ENCODE results near the gene SLC24A3.
A peak's percentile ranks its signal among the peaks of the same experiment; 100 is the strongest.

The SLC24A3 gene

GRCh38 chr20:19691125-19691524 lies 478.7 kb downstream of the SLC24A3 start:
- no peak for TF ChIP-seq ESRRG (CRISPR knock-in tag; IDR thresholded peaks at IDR 0.05)
- TF ChIP-seq BACH2 (CRISPR knock-in tag; IDR thresholded peaks at IDR 0.05; ENCODE audit: borderline replicate concordance) = no peak
- ATAC-seq = no peak

DNA sequence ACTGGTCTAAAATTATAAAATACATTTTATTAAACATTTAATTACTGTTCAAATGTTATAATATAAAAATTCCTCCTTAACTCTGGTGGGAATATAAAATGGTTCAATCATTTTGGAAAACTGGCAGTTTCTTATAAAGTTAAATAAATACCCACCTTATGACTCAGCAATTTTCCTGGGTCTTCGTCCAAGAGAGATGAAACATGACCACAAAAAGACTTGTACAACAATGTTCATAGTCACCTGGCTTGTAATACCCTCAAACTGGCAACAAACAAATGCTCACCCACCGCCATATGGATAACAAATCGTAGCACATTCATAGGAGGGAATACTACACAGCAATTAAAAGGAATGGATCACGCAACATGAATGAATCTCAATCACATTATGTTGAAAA lies 479.7 kb downstream of the SLC24A3 start:
- TF ChIP-seq ZNF70 (CRISPR knock-in tag; IDR thresholded peaks at IDR 0.05) = no peak
- no peak for TF ChIP-seq TSHZ2 (CRISPR knock-in tag; IDR thresholded peaks at IDR 0.05)
- no peak for TF ChIP-seq ZC3H10 (CRISPR knock-in tag; IDR thresholded peaks at IDR 0.05)
- TF ChIP-seq TOX (CRISPR knock-in tag; IDR thresholded peaks at IDR 0.05; ENCODE audit: borderline replicate concordance) = no peak
- no peak for TF ChIP-seq RARB (CRISPR knock-in tag; IDR thresholded peaks at IDR 0.05)
- TF ChIP-seq BACH2 (CRISPR knock-in tag; IDR thresholded peaks at IDR 0.05; ENCODE audit: borderline replicate concordance) = no peak
- no peak for TF ChIP-seq GLIS3 (CRISPR knock-in tag; IDR thresholded peaks at IDR 0.05)
- no peak for TF ChIP-seq TCF4 (CRISPR knock-in tag; IDR thresholded peaks at IDR 0.05; ENCODE audit: borderline replicate concordance)
- ATAC-seq = no peak

GRCh38 chr20:19692685-19693119 lies 480.3 kb downstream of the SLC24A3 start:
- TF ChIP-seq BACH2 (CRISPR knock-in tag; IDR thresholded peaks at IDR 0.05; ENCODE audit: borderline replicate concordance) = no peak
- no peak for TF ChIP-seq ZFP3 (CRISPR knock-in tag; IDR thresholded peaks at IDR 0.05)
- no peak for TF ChIP-seq CSRNP3 (CRISPR knock-in tag; IDR thresholded peaks at IDR 0.05)
- TF ChIP-seq, protein P1, sequence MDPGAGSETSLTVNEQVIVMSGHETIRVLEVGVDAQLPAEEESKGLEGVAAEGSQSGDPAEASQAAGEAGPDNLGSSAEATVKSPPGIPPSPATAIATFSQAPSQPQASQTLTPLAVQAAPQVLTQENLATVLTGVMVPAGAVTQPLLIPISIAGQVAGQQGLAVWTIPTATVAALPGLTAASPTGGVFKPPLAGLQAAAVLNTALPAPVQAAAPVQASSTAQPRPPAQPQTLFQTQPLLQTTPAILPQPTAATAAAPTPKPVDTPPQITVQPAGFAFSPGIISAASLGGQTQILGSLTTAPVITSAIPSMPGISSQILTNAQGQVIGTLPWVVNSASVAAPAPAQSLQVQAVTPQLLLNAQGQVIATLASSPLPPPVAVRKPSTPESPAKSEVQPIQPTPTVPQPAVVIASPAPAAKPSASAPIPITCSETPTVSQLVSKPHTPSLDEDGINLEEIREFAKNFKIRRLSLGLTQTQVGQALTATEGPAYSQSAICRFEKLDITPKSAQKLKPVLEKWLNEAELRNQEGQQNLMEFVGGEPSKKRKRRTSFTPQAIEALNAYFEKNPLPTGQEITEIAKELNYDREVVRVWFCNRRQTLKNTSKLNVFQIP (CRISPR knock-in tag; IDR thresholded peaks at IDR 0.05; ENCODE audit: borderline replicate concordance, low read depth) = no peak
- no peak for TF ChIP-seq TSHZ2 (CRISPR knock-in tag; IDR thresholded peaks at IDR 0.05)
- TF ChIP-seq ARNTL (CRISPR knock-in tag; IDR thresholded peaks at IDR 0.05; ENCODE audit: borderline replicate concordance, low read depth) = no peak
- TF ChIP-seq PPARA (CRISPR knock-in tag; IDR thresholded peaks at IDR 0.05; ENCODE audit: borderline replicate concordance) = no peak
- no peak for TF ChIP-seq ZNF70 (CRISPR knock-in tag; IDR thresholded peaks at IDR 0.05)
- TF ChIP-seq ZNF565 (CRISPR knock-in tag; conservative IDR thresholded peaks at IDR 0.05; ENCODE audit: low read depth) = no peak
- TF ChIP-seq ZC3H10 (CRISPR knock-in tag; IDR thresholded peaks at IDR 0.05) = no peak
- TF ChIP-seq SNAI2 (CRISPR knock-in tag; IDR thresholded peaks at IDR 0.05) = no peak
- peak; percentile 64 for ATAC-seq

DNA sequence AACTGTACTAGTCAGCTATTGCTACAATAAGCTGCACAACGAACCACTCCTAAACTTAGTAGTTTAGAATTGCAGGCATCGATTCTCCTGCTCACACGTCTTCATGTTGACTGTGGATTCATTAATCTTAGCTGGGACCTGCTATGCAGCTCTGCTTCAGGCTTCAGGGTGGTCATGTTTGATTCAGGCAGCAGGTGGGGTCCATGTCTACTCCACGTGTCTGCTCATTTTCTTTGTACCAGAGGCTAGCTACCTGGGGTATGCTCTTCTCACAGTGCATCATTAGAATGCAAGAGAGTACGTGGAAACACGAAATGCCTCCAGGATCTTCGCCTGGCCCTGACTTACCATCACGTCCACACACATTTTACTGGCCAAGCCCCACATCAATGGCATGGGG lies 481.1 kb downstream of the SLC24A3 start:
- no peak for TF ChIP-seq OSR1 (CRISPR knock-in tag; IDR thresholded peaks at IDR 0.05)
- ATAC-seq = no peak

DNA sequence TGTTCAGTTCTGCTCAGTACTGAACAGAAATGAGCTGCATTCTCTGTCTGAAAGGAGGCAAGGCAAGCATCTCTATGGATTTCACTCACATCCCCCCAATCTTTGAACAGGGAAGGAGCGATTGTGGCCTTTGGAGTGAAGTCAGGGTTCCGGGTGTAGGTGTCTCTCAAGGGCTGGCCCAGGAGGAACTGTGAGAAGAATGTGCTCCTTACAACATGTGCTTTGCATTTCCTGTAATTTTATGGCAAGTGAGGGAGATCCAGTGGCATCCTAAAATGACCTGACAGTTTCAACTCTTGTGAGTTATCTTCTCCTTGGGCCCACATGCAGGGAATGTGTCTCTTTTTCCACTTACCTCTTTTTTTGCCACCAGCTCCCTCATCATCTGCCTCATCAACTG lies 482.6 kb downstream of the SLC24A3 start:
- ATAC-seq = no peak
- TF ChIP-seq ZFP30 (CRISPR knock-in tag; IDR thresholded peaks at IDR 0.05) = no peak
- TF ChIP-seq OSR1 (CRISPR knock-in tag; IDR thresholded peaks at IDR 0.05) = no peak
- TF ChIP-seq TSHZ2 (CRISPR knock-in tag; IDR thresholded peaks at IDR 0.05) = no peak
- TF ChIP-seq, protein P1 (CRISPR knock-in tag; IDR thresholded peaks at IDR 0.05; ENCODE audit: borderline replicate concordance, low read depth) = no peak
- TF ChIP-seq, protein P2, sequence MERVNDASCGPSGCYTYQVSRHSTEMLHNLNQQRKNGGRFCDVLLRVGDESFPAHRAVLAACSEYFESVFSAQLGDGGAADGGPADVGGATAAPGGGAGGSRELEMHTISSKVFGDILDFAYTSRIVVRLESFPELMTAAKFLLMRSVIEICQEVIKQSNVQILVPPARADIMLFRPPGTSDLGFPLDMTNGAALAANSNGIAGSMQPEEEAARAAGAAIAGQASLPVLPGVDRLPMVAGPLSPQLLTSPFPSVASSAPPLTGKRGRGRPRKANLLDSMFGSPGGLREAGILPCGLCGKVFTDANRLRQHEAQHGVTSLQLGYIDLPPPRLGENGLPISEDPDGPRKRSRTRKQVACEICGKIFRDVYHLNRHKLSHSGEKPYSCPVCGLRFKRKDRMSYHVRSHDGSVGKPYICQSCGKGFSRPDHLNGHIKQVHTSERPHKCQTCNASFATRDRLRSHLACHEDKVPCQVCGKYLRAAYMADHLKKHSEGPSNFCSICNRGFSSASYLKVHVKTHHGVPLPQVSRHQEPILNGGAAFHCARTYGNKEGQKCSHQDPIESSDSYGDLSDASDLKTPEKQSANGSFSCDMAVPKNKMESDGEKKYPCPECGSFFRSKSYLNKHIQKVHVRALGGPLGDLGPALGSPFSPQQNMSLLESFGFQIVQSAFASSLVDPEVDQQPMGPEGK (CRISPR knock-in tag; IDR thresholded peaks at IDR 0.05; ENCODE audit: borderline replicate concordance) = no peak
- no peak for TF ChIP-seq GLIS3 (CRISPR knock-in tag; IDR thresholded peaks at IDR 0.05)
